ENCODE measurements around the gene UQCR10. TPM values are rescaled to one million over a fixed set of nuclear protein-coding genes. Genes with fewer than 3 reads are reported as not detected.

The UQCR10 gene
- total and polyA plus RNA-seq, 2 of the 4 experiments (the other 2 are of a cell fraction) = 103 to 260 TPM

DNA sequence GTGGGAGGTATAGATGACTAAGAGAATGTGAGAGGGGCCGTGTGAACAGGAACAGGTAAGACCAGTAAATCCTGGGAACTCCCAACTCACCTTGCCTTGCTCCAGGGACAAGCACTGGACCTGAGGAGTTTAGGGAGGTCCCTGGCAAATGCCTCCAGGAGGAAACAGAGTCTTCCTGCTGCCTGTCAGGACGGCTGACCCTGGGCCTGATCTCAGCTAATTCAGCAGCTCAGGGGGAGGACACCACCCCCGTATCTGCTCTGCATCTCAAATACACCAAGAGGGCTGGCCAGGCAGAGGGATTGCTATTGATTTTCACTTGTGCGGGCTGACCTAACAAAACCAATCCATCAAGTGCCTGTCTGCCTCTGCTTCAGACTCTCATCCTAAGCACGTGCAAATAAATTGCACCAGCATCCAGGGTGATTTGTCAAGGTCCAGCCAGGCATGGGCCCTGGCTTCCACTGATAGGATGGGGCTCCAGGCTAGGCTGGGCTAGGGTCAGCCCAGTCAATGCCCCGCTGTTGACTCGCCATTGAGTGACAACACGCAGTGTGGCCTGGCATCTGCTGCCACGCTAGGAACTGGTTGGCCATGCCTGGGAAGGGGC lies 20.3 kb downstream of the UQCR10 start:
- H4K5ac ChIP-seq (ENCODE audit: low read depth, low read length) = no peak overlapping the region
- no peak overlapping the region for H3K18ac ChIP-seq (ENCODE audit: low read depth, low read length)
- H2BK20ac ChIP-seq (ENCODE audit: low read depth, low read length) = no peak overlapping the region
- peaks cover 3% of the 10 kb centered on the region for H3K4me1 ChIP-seq (ENCODE audit: control insufficient read depth, insufficient read depth, low read length)
- 55% methylated on average over 6 of the region's 9 CpGs; no CpG with 5 or more reads in 1 of the 2 experiments for WGBS, 2 experiments (ENCODE audit: extremely low coverage in 2 of 2, insufficient read length in 1 of 2)
- intact Hi-C loops (cut with micrococcal nuclease) = no loop called here
- DNase-seq = no peak
- no peak overlapping the region for H3K14ac ChIP-seq (replicated peaks; ENCODE audit: low read depth, low read length)
- no peak overlapping the region for H2AFZ ChIP-seq (replicated peaks; ENCODE audit: low read length, poor library complexity)
- H3K4me3 ChIP-seq (ENCODE audit: insufficient read depth, low read depth, low read length) = no peak overlapping the region
- no peak overlapping the region for H3K9ac ChIP-seq (ENCODE audit: low read depth, low read length)
- no peaks in the 10 kb centered on the region for H4K20me1 ChIP-seq (ENCODE audit: insufficient read depth, low read length)
- CTCF ChIA-PET = no interaction called here
- POLR2A ChIA-PET (ENCODE audit: unreplicated experiment) = no interaction called here
- no peak overlapping the region for H3K4ac ChIP-seq (ENCODE audit: low read depth, low read length)
- no peak overlapping the region for H3K4me2 ChIP-seq (ENCODE audit: low read depth, low read length)
- H3K36me3 ChIP-seq (ENCODE audit: control insufficient read depth, insufficient read depth, low read length) = peaks cover 42% of the 10 kb centered on the region
- in situ Hi-C loops (cut with MboI; ENCODE audit: low sequenced_read_pairs) = no loop called here
- no peak for TF ChIP-seq MAFK (IDR thresholded peaks at IDR 0.05; ENCODE audit: low read depth, low read length)
- TF ChIP-seq, protein P1, sequence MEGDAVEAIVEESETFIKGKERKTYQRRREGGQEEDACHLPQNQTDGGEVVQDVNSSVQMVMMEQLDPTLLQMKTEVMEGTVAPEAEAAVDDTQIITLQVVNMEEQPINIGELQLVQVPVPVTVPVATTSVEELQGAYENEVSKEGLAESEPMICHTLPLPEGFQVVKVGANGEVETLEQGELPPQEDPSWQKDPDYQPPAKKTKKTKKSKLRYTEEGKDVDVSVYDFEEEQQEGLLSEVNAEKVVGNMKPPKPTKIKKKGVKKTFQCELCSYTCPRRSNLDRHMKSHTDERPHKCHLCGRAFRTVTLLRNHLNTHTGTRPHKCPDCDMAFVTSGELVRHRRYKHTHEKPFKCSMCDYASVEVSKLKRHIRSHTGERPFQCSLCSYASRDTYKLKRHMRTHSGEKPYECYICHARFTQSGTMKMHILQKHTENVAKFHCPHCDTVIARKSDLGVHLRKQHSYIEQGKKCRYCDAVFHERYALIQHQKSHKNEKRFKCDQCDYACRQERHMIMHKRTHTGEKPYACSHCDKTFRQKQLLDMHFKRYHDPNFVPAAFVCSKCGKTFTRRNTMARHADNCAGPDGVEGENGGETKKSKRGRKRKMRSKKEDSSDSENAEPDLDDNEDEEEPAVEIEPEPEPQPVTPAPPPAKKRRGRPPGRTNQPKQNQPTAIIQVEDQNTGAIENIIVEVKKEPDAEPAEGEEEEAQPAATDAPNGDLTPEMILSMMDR (conservative IDR thresholded peaks at IDR 0.05; ENCODE audit: low read depth, low read length) = no peak
- no peak for TF ChIP-seq CEBPB (IDR thresholded peaks at IDR 0.05; ENCODE audit: low read depth, low read length)
- no peak for TF ChIP-seq FOS (IDR thresholded peaks at IDR 0.05; ENCODE audit: low read depth, low read length)
- no peaks in the 10 kb centered on the region for H3K27me3 ChIP-seq (ENCODE audit: control insufficient read depth, insufficient read depth, low read length)
- H2BK15ac ChIP-seq (ENCODE audit: low read depth, low read length) = no peak overlapping the region
- H3K9me3 ChIP-seq (ENCODE audit: control insufficient read depth, insufficient read depth, low read length) = no peaks in the 10 kb centered on the region
- no peak overlapping the region for H4K8ac ChIP-seq (ENCODE audit: low read depth in 2 of 2, low read length in 2 of 2)
- peaks cover 1% of the 10 kb centered on the region; the same call in 1 of the 2 replicates for H3K9me1 ChIP-seq (ENCODE audit: insufficient read depth, low read length)
- no peak overlapping the region for H2BK5ac ChIP-seq (ENCODE audit: low read depth, low read length, poor library complexity, severe bottlenecking)
- H3K27ac ChIP-seq (ENCODE audit: insufficient read depth, low read length) = no peak overlapping the region
- H4K91ac ChIP-seq (ENCODE audit: insufficient read depth, low read depth, low read length) = no peak overlapping the region
- H2AK5ac ChIP-seq (ENCODE audit: low read depth, low read length) = no peak overlapping the region
- no peak overlapping the region for H2BK120ac ChIP-seq (ENCODE audit: low read depth, low read length)
- H3K79me1 ChIP-seq (ENCODE audit: low read depth in 1 of 2, low read length in 2 of 2) = peaks cover 0 to 1% of the 10 kb centered on the region in 2 experiments; a peak in 2 of 4 replicates
- no peak overlapping the region for H3K23ac ChIP-seq (ENCODE audit: low read depth, low read length)
- H3K56ac ChIP-seq (ENCODE audit: extremely low read depth, insufficient read depth, low read length) = no peak overlapping the region
- ATAC-seq (ENCODE audit: low read depth) = no peak
- no TSS peak for BruUV-seq (replicated peaks)
- dilution Hi-C loops (cut with HindIII; ENCODE audit: low sequenced_read_pairs, unreplicated experiment) = no loop called here
- peak overlapping the region; percentile 35 for H2AK9ac ChIP-seq (replicated peaks; ENCODE audit: low read depth, low read length, poor library complexity)
